HG03457 (cell line): ENCODE measurements around the gene ZNF606.

Experiments used
- ATAC-seq: cut with Tn5 transposase; IDR thresholded peaks from one replicate; pipeline ENCODE4 v1.9.1; 2021; ENCODE audit warnings: moderate number of reproducible peaks; ENCODE audit not compliant: unreplicated experiment

The ZNF606 gene

DNA sequence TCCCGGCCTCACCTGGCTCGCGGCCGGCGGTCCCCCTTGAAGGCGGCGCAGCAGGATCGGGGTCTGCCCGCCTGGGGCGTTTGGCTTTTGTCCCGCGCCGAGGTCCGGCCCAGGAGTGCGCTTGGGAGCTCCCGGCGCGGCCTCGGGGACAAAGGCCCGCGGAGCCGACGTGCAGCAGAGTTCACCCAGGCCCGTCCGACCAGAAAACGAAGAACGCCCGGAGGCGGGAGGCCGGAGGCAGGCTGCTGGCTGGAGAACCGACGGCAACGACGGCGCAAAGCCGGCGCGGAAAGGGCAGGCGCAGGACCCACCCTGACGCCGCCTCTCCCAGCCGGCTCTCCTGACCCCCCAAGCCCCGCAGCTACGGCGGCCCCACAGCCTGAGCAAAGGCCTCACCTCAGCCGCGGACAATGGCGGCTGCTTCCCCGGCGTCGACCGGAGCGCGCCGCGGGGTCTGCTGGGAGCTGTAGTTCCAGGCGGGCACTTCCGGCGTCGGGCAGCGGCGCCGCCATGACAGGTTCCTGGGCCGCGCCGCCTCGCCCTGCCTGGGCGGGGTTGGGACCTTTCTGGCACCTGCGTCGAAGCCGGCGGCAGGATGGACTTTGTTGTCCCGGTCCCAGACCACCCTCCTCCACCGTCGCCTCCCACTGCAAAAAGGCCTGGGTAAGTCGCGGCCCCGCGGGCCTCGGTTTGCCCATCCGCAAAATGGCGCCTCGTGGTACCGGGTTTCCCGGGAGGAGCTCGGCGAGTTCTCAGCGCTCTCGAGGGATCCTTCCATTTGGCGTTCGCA, at the start of gene ZNF606:
Gene ZNF606 (minus strand): TSS at position 437 of the 790 bp plus-strand sequence. CDS start 1,501 bp downstream, outside the sequence.
- ATAC-seq = peak; percentile 86

DNA sequence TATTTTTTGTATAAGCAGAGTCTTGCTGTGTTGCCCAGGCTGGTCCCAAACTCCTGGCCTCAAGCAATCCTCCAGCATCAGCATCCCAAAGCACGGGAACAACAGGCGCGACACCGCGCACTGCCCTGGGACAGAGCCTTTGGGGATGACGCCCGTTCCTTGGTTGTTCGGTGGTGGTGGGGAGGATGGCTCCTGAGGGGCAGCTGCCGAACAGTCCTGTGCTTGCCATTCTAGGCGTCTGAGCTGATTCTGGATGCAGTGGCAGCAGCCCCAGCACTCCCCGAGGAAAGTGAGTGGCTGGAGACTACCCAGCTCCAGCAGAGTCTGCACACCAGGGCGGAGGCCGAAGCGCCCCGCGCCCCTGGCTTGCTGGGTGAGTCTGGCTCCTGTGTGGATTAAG, 49.6 kb upstream of the ZNF606 start:
- no peak for ATAC-seq

DNA sequence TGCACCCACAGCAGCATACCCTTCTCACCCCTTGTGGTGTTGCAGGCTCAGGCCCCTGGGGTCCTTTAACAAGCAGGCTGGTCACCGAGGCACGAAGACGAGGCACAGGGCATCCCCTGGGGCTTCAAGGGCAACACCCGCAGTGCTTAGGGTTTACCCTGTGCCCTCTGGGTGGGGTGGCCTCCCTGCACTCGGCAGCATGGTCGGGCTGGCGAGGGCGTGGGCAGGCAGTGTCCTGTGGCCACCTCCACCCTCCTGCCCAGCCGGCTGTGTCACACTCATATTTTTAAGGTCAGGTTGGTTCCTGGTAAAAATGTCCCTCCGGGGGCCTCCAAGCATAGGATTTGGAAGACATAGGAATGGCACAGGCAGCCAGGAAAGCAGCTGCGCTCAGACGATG, 45.1 kb upstream of the ZNF606 start:
- no peak for ATAC-seq

DNA sequence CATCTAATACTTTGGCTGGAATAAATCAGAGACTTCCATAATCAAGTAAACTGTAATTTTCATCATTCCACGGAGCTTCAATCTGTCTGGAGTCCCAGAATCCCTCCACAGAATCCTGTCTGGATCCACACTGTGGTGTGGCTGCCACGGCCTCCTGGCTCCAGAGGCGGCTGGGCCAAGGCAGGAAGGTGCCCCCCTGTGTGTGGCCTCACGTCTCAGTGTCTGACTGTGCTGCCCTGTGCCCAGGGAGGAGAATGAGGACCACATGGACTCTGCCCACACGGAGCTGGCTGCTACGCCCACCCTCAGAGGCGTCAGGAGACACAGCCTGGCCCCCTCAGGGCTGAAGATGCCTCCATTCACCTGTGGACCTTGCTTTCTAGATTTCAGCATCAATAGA, 44.2 kb upstream of the ZNF606 start:
- ATAC-seq = no peak

DNA sequence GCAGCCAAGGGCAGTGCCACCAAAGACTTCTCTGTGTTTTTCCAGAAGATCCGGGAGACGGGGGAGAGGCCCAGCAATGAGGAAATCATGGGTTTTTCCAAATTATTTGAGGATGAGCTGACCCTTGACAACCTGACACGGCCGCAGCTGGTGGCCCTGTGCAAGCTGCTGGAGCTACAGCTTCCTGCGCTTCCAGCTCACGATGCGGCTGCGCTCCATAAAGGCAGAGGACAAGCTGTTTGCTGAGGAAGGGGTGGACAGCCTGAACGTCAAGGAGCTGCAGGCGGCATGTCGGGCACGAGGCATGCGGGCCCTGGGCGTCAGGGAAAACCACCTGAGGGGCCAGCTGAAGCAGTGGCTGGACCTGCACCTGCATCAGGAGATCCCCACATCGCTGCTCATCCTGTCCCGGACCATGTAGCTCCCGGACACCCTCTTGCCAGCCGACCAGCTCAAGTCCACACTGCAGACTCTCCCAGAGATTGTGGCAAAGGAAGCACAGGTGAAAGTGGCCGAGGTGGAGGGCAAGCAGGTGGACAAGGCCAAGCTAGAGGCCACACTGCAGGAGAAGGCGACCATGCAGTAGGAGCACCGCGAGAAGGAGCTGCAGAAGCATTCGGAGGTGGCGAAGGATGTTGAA, 42.9 kb upstream of the ZNF606 start:
- no peak for ATAC-seq

DNA sequence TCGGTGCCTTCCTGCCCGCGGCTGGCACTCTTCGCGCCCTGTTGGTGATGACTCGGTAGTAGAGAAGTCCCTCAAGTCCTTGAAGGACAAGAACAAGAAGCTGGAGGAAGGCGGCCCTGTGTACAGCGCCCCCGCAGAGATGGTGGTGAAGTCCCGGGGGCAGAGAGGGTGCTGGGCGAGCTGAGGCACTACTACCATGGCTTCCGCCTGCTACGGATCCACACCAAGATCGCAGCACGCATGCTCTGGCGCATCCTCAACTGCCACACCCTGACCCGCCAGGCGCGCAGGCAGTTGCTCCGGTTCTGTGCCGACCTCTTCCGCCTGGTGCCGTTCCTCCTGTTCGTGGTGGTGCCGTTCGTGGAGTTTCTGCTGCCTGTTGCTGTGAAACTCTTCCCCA, 42.3 kb upstream of the ZNF606 start:
- ATAC-seq = no peak

DNA sequence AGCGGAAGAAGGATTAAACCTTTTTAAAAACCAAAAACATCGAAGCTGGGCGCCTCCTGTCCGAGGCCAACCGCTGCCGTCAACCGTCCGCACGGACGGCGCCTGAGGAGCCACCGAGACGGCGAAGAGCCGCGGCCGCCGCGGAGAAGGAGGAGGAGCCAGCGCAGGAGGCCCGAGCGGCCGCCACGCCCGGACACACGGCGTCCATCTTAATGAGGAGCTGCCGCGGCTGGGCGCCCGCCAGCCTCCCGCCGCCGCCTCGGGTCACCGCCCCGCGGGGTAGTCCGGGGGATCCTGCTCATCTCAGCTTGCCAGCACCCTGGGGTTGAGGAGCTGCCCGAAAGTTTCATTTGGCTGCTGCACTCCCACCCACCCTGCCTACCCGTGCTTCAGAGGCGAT, 41.8 kb upstream of the ZNF606 start:
- no peak for ATAC-seq

GRCh38 chr19:58042495-58043340, 40.1 kb upstream of the ZNF606 start:
- ATAC-seq = no peak

- ATAC-seq = no peak
Measured at GRCh38 chr19:58040751-58041525, 38.3 kb upstream of the ZNF606 start.

GRCh38 chr19:58038688-58039204, 36.1 kb upstream of the ZNF606 start:
- ATAC-seq = no peak

- ATAC-seq = no peak
Measured at GRCh38 chr19:58037927-58038687, 35.5 kb upstream of the ZNF606 start.

GRCh38 chr19:58035863-58036262, 33.2 kb upstream of the ZNF606 start:
- no peak for ATAC-seq

GRCh38 chr19:58034477-58034793, 31.8 kb upstream of the ZNF606 start:
- ATAC-seq = no peak

- ATAC-seq = no peak
Measured at GRCh38 chr19:58033741-58034476, 31.3 kb upstream of the ZNF606 start, which contains the start of gene ZSCAN1. ZSCAN1 (plus strand) TSS chr19:58034025; CDS start chr19:58037837, 3,812 bp downstream.

DNA sequence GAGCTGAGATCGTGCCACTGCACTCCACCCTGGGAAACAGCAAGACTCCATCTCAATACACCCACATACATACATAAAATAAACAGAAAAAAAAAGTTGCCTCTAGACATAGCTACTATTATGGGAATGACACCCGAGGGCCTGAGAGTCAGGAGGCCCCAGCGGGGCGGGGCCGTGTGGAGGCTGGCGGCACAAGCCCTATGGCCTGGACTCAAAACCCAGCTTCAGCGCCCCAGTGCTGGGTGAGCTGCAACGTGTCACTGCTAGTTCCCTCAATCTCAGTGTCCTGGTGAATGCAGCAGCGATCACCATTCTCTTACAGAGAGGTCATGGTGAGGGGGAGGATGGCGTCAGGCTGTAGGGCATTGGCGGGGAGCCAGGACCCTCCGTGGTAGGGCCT, 22.0 kb upstream of the ZNF606 start:
- no peak for ATAC-seq

- no peak for ATAC-seq
Measured at GRCh38 chr19:58022283-58022660, 19.7 kb upstream of the ZNF606 start.

- no peak for ATAC-seq
Measured at GRCh38 chr19:58021541-58022282, 19.1 kb upstream of the ZNF606 start.

- no peak for ATAC-seq
Measured at GRCh38 chr19:58020129-58020528, 17.5 kb upstream of the ZNF606 start.

GRCh38 chr19:58014141-58014540, 11.5 kb upstream of the ZNF606 start:
- no peak for ATAC-seq
